Stimulated activated CD4-positive, alpha-beta T cell treated with anti-CD3 and anti-CD28 coated beads, Interleukin-4, amount 100 ng/mL, for 24 hours (primary cell): ENCODE measurements around the gene BSND.
A peak's percentile ranks its signal among the peaks of the same experiment; 100 is the strongest.
"Not testable (repeated sequence)": the region's sequence is repeated elsewhere in the genome, so short reads cannot be mapped to it uniquely, and the experiment has no call there.

Experiments used
- DNase-seq: peaks from one replicate; pipeline ENCODE4 v3.0.0-alpha.2; 2020

BSND gene

DNA sequence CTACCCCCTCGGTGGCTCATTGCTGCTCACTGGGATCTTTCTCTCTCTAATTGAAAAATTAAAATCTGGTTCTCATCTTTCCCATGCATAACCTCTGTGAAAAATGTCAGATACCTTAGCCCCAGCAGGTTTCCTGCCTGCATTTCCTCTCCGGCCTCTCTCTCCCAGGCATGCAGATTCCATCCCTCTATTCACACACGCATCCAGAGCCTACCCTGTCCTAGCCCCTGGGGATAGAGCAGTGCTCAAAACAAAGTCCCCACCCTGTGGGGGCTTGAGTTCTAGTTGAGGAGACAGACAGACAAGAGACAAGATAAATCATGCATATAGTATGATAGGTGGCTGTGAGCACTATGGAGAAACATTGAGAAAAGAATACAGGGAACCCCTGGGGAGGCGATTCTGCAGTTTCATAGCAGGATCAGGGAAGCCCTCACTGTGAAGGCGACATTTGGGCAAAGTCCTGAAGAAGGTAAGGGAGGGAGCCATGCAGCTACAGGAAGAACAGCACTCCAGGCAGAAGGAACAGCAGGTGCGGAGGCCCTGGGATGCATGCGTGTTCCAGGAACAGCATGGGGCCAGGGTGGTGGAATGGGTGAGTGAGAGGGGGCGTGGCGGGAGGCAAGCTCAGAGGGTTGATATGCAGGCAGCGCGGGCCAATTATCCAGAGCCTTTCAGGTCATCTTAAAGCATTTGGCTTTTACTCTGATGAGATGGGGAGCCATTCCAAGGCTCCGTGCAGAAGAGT, 3.5 kb upstream of the BSND start:
- no peak for DNase-seq

DNA sequence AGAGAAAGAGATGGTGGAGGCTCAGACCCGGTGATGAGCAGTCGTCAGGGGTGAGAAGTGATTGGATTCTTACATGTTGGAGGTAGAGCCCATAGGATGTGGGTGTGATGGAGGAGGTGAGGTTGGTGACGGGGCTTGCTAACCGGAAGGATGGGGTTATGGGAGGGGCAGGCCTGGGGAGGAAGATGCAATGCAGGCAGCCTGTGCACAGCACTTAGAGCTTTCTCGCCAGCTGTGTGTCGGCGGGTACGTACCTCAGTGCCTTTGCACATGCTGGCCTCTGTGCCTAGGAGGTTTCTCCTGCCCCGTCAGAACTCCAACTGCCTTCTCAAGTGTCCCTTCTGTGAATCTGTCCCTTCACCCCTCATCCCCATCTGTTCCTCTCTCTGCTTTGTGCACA, 2.9 kb upstream of the BSND start:
- peak; percentile 16 for DNase-seq

DNA sequence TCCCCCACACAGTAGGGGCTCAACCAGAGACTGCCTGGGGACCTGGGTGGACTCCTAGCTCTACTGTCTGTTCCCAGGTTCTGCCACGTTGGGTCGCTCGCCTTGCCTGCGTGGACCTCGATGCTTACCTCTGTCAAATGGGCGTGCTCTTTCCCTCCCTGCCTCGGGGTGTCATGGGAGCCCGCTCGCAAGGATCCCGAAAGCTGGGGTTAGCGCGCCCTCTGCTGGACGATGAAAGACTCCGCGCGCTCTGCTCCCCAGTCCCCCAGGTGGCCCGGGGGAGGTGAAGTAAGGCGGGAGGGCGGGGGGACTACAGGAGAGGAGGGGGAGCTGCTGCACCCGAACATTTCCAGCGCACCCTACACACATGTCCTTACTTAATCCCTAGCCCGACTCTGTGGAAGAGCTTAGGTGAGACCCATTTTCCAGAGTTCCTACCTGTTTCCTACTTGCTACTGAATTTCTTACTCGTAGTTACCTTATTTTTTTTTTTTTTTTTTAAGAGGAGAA, 2.3 kb upstream of the BSND start:
- DNase-seq, result peak; percentile 81

DNA sequence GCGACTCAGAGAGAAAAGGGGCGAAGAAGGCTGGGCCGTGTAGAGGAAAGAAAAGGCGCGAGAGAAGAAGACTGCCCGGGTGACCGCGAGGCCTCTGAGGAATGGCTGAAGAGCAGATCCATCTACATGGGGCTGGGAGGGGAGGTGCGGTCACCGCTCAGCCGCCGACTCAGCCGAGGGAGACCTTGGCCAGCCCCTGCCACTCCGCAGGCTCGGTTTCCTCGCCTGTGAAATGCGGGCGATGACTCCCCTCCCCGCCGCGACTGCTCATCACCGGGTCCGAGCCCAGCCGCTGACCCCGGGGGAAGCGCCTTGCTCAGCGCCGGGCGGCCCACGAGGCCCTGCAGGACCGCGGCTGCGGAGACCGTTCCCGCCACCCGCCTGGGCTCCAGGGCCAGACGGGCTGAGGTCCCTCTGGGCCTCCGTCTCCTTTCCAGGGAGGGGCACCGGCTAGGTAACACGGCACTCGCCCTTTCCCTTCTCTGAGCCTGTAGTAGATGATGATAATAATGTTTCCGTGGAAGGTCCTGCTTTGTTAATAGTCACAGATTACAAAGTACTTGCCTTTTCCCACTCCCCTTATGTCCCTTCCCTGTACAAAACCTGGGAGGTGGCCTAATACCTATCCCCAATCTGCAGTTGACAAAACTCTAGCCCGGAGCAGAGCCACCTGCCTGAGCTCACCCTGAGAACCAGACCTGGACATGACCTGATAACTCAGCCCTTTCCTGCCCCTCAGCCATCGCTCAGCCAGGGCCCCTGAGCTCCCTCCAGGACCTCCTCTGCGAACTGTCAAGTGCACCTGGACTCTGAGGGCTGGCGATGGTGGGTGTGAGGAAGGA, 1.6 kb upstream of the BSND start:
- no peak for DNase-seq

DNA sequence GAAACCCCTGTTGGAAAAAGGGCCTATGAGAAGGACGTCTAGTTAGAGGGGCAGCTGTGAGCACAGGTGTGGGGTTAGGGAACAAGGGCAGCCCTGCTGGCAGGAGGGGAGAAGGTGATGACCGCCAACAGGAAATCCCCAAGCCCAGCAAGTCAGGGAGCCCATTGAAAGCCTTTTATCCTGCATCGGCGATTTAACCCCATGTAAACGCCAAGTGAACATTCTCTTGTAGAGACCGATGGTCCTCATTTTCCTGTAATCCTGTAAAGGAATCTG, 1.1 kb upstream of the BSND start:
- no peak for DNase-seq

DNA sequence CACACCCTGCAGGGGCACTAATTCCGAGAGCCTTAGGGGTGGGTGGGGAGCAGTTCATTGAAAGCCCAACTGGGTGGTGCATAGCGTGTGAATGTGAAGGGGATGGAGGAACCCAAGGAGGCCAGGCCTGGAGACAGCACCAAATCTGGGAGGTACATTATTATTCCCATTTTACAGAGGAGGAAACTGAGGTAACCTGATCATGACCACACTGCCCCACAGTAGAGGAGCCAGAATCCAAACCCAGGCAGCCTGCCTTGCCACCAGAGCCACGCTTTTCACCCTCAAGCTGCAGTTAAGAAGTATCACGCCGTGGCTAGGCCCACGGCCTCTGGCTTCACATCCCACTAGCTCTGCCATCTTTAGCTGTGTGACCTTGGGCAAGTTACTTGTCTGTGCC, 633 bp upstream of the BSND start:
- no peak for DNase-seq

DNA sequence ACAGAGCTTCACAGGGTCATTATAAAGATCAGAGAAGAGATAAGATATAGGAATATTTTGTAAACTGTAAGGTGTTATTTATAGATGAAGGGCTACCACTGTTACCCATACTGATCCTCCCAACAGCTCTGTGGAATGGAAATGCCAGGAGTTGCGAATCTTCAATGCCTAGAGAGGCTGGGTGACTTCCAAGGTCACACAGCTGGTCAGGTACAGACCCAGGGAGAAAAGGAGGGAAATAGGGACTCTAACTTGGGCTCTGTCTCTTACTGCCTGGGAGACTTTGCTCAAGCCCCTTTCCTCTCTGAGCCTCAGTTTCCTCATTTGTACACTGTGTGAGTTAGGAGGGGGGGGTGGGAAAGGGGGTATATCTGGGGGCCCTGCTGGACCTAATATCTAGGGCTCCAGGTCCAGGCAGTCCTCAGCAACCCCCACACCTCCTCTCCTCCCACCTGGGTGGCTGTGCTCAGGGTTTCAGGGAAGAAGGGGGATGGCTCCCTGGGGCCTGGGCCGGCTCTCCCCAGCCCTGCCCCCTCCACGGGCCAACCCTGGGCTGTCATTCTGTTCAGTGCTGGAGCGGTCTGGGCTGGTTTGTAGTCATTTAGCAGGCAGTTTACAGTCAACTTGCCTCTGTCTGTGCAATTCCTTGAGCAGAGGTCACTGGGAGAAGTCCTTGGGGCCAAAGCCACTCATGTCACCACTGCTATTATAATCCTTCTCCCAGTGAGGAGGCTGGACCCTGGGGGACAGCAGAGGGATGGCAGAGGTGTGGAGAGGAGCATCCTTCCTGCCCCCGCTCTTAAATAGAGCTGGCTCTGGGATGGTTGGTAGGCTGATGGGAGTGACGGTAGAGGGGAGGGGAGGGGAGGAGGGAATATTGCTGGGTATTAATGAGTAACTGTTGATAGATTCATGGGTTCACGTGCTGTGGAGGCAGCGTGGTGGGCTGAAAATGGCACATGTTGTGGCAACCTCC, 1.7 kb downstream of the BSND start:
- DNase-seq, result no peak

DNA sequence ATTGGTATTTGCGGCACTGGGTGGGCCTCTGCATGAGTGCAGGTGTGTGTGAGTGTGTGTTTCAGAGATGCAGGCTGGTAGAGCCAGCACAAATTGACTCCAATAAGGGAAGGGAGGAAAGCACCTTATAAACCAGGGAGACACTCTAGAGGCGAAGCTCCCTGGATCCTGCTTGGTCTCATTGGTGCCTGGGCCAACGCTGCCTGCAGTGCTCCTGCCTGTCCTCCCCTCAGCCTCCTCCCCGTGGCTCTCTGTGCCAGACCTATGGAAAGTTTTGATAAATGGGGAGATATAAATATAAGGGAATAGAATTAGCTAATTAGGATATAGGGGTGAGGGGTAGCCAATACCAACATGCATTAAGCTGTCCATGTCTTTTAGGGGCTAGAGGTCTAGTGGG, 2.6 kb downstream of the BSND start:
- no peak for DNase-seq

DNA sequence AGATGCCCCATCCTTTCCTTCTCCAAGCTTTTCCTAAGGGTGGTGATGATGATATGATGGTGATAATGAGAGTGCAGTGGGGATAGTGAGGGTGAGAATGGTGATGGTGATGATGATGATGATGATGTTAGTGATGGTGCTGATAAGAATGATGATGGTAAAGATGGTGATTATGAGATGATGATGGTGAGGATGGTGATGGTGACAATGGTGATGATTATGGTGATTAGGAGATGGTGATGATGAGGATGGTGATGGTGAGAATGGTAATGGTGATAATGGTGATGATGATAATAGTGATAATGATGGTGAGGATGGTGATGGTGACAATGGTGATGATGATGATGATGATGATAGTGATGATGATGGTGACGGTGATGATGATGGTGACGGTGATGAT, 4.0 kb downstream of the BSND start:
- no peak for DNase-seq

DNA sequence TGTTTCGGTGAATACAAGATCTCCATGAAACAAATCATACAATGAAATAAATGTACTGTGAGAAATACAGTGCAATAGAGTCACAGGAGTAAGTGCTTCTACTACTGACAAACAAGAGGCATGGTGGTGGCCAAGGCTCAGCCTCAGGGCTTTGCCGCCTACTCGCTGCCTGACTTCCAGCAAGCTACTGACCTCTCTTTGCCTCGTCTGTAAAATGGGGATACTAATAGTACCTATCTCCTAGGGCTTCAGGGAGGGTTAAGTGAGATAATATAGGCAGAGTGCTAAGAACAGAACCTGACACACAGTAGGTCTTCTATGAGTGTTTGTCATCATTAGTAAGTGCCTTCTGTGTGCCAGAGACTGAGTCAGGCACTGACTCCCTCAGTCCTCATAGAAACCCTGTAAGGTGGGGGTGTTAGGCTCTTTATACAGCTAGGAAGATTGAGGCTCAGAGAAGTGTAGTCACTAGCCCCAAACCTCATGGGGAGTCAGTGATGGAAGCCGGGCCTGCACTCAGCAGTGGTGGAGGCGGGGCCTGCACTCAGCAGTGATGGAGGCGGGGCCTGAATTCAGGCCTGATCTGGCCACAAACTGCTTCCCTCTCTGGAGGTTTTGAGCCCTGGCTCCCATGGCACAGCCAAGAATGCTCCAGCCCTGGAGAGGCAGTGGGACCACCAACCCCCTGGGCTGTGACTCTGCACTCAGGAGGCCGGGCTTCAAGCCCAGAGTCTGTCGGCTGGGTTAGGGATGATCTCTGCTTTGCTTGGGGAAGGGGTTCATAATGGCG, 6.8 kb downstream of the BSND start:
- no peak for DNase-seq

DNA sequence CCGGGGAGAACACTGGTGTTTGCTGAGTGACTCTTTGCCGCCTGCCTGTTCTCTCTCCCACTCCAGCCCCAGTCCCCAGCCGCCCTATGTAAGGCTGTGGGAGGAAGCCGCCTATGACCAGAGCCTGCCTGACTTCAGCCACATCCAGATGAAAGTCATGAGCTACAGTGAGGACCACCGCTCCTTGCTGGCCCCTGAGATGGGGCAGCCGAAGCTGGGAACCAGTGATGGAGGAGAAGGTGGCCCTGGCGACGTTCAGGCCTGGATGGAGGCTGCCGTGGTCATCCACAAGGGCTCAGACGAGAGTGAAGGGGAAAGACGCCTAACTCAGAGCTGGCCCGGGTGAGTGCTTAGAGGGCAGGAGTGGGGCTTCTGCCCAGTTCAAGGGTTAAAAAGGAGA, 8.2 kb downstream of the BSND start:
- DNase-seq, result no peak

DNA sequence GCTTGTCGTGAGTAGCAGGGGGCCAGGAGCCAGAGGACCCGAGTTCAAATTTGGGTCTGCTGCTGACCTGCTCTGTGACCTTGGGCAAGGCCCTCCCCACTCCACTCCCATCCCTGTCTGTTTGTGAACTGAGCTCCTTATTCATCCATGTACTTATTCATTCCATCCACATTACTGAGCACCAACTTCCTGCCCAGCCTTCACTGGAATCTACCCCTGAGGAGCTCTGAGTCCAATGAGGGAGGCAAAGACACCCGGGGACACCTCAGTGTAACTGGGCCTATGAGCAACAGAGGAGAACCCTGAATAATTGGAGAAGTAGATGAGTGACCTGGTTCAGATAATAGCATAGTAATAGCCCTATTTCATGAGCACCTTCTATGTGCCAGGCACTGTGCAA, 8.9 kb downstream of the BSND start:
- no peak for DNase-seq

DNA sequence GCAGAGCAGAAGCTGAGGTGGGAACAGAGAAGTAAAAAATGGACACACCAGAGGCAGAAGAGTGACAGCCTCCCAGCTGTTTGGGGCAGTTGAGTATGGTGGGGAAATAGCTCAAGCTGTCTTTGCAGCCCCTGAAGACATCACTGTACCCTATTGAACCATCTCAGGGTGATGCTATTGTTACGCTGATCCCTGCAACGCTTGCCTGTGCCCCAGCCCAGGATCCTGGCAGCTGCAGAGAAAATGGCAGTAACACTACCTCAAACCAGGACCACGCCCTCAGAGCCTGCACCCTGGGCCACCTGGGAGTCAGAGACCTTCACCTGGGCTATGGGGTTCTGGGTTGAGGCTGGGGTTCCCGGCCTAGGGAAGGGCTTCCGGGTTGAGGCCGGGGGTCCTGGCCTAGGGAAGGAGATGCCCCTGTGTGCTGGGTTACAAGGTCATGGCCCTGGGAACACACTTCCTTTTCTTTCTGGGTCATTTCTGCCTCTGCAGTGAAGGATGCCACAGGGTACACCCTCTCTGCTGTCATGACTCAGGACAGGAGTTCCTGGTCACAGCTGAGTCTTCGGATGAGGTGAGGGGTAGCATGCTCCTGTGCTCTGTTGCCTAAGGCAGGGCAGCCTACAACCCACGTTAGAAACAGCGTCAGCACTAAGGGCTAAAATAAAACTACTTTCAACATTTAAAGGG, 11.6 kb downstream of the BSND start:
- DNase-seq, result no peak

DNA sequence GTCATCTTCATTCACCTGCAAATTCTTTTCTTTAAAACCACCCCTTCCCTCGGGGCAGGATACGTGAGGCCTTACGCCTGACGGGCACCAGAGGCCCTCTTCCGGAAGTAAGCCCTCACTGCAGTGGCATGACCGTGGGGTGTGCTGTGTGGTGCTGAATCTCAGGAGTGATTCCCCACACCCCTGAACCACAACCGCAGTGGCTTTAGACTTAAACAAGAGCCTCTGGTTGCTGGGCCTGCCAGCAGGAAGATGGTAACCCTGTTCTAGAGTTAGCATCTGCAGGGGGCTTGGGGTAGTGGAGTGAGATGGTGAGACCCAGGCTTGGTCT, 12.1 kb downstream of the BSND start:
- DNase-seq, result no peak

DNA sequence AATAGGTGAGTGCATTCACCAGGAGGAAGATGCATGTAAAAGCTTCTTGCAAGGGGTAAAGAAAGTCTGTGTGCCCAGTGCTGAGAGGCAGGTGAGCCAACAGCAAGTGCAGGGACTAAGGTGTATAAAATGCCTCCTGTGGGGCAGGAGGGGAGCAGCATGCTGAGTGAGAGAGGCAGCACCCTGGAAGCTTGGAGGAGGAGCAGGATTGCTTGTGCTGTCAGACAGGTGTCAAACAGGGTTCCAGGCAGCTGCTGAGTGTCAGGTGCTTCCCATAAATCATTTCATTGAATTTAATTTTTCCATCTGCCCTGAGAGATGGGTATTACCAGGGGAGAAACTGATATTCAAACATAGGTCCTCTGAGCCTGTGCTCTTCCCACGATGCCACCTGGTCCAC, 13.9 kb downstream of the BSND start:
- no peak for DNase-seq

DNA sequence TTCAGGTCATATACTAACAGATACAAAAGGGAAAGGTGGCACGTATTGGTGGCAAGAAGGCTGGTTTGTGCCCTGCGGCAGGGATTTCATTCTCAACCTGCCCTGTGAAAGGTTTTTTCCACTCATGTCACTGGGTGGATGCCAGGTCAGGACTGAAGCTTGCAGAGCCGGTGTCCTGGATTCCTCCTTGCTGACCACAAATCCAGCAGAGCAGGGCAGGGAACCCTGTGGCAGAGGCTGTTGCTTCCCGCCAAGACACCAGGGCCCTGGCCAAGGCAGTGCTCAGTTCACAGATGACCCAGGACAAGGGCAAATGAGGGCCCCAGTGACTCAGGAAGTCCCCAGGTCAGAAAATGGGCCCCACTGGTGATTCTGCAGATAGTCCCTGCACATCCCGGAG, 16.4 kb downstream of the BSND start:
- DNase-seq, result no peak

DNA sequence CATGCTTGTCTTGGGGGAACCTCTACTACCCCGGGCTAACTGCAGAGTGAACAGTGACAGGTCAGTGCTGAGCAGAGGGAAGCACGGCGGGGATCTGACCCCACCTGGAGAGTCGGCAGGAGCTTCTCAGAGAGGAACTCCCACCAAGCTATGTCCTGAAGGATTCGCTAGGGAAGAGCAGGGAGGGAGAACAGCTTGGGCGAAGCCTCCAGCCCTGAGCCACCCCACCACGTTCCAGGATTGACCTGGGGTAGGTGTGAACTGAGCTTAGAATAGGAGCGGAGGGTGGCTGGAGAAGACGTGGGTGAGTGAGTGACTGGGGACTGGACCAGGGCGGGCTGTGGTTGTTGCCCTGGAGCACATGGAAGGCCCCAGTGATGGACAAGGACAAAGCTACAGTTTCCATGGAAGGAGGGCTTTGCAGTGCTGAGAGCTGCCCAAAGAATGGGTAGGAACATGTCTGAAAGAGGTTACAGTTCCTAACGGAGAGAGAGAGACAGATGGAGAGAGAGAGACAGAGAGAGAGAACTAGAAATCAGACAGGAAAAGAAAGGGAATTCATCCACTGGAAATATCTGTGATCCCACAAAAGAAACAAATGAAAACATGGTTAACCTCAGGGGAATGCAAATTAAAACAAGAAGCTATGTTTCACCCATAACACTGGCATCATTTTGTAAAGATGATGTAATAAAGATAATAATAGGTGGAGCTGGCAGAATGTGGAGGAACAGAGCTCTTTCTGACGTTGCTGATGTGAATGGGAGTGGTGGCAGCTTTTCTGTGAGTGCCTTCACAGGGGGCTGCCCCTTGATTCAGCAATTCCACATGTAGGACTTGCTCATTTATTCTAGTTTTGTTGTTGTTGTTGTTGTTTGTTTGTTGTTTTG, 17.2 kb downstream of the BSND start:
- DNase-seq, result no peak

DNA sequence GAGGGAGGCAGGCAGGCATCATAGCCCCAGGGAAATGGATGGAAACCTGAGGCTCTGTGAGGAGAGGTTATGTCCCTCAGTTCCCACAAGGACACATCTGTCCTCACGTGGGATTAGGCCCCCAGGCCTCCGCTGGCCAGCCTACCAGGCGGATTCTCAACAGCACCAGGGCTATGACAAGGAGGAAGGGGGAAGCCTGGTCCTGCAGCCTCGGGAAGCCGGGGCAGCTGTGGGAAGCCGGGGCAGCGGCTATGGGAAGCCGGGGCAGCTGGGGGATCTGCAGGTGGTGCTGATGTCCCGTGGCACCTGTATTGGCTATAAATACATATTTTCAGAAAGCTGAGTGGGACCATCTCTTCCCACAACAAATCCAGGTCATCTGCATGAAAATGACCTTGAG, 19.7 kb downstream of the BSND start:
- DNase-seq, result no peak

DNA sequence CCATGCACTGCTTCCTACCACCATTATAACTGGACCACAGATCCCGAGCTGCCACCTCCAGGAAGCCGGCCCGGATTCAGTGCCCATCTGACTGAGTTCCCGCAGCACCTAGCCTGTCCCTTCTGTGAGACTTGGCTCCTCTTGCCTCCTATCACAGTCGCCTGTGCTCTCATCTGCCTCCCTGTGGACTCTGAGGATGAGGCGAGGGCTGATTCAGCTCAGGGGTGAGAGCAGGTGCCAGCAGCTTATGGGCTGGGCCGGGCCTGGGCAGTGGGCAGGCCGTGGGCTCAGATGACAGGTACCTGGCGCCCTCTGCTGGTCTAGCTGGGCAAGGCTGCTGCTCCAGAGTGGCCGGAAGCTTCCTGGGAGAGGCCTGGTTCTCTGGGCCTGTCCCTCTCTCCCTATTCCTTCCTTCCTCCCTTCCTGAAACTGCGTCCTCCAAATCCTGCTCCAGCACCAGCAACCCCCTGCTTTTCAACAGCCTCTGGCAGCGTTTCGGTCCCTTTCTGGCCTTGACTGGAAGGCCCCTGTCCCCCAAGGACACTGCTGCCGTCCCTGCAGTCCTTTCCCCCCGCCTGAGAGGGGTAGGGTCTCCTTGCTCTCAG, 23.3 kb downstream of the BSND start:
- peak; percentile 65 for DNase-seq

DNA sequence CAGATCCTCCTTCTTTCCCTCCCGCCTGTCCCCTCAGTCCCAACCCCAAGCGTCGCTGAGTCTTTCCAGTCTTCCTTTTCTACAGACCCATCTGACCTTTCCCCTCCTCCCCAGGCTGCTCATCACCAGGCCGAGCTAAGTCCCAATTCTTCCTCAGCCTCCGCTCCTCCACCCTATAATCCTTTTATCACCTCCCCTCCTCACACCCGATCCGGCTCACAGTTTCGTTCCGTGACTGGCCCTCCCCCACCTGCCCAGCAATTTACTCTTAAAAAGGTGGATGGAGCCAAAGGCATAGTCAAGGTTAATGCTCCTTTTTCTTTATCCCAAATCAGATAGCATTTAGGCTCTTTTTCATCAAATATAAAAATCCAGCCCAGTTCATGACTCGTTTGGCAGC, 25.4 kb downstream of the BSND start:
- DNase-seq, result not testable (repeated sequence)

DNA sequence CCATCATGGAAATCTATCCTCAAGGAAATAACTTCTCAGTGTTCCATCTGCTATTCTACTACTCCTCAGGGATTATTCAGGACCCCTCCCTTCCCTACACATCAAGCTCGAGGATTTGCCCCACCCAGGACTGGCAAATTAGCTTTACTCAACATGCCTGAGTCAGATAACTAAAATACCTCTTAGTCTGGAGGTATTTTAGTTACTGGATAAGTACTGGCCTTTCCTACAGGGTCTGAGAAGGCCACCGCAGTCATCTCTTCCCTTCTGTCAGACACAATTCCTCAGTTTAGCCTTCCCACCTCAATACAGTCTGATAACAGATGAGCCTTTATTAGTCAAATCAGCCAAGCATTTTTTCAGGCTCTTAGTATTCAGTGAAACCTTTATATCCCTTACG, 27.9 kb downstream of the BSND start:
- not testable (repeated sequence) for DNase-seq
